ENCODE data around the gene CXCL8.

DNA sequence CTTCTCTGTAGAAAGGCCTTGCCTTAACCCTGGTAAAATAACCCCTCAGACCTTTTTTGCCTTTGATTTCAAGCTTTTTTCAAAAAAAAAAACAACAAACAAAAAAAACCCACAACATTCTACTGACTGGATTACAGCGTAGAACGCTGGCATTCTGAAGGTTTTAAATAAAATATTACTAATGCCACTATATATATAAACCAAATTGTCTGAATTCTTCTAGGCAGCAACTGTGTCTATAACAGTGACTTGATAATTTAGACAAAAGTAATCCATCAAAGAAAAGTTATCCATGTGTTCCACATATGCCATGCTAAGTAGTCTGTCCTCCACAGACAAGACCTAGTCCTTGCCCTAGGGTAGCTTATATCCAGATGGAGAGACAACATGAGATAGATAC lies 33.6 kb upstream of the CXCL8 start:
- no peak for TF ChIP-seq CTCF (IDR thresholded peaks at IDR 0.05; ENCODE audit: extremely low read depth in 1 of 2, insufficient read depth in 1 of 2, low read depth in 1 of 2, low read length in 2 of 2)
- TF ChIP-seq EZH2 (IDR thresholded peaks at IDR 0.05; ENCODE audit: borderline replicate concordance, low read depth, low read length, severe bottlenecking): no peak
- TF ChIP-seq POLR2AphosphoS5 (IDR thresholded peaks at IDR 0.05; ENCODE audit: insufficient read depth, low read depth, low read length): no peak
- TF ChIP-seq, protein P1, sequence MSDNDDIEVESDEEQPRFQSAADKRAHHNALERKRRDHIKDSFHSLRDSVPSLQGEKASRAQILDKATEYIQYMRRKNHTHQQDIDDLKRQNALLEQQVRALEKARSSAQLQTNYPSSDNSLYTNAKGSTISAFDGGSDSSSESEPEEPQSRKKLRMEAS (IDR thresholded peaks at IDR 0.05; ENCODE audit: insufficient read depth, insufficient read length): no peak
- TF ChIP-seq POLR2A (IDR thresholded peaks at IDR 0.05; ENCODE audit: low read depth, low read length): no peak
